GM18517 (cell line): ENCODE results near the gene ANKS3.

Source experiments
- ATAC-seq: cut with Tn5 transposase; IDR thresholded peaks from one replicate; pipeline ENCODE4 v1.9.1; 2021; ENCODE audit warnings: mild to moderate bottlenecking, moderate library complexity; ENCODE audit not compliant: unreplicated experiment

The ANKS3 gene

GRCh38 chr16:4674926-4675530 is 59.0 kb downstream of the ANKS3 start:
- ATAC-seq, result no peak

GRCh38 chr16:4673387-4674046 is 60.6 kb downstream of the ANKS3 start:
- no peak for ATAC-seq

- ATAC-seq, result no peak
These were observed 65.6 kb downstream of the ANKS3 start for GRCh38 chr16:4668313-4668960.

GRCh38 chr16:4667203-4667963 is 66.7 kb downstream of the ANKS3 start:
- ATAC-seq, result no peak

- no peak for ATAC-seq
These were observed 67.4 kb downstream of the ANKS3 start for GRCh38 chr16:4666537-4667202.

- no peak for ATAC-seq
These were observed 69.3 kb downstream of the ANKS3 start for GRCh38 chr16:4664538-4665418.

GRCh38 chr16:4663777-4664465 is 70.2 kb downstream of the ANKS3 start:
- ATAC-seq, result no peak

- no peak for ATAC-seq
These were observed 70.7 kb downstream of the ANKS3 start for GRCh38 chr16:4663465-4663776.

GRCh38 chr16:4661661-4662060 is 72.4 kb downstream of the ANKS3 start:
- no peak for ATAC-seq

GRCh38 chr16:4660454-4661007 is 73.5 kb downstream of the ANKS3 start:
- no peak for ATAC-seq

GRCh38 chr16:4659363-4660353 is 74.4 kb downstream of the ANKS3 start:
- ATAC-seq, result no peak

GRCh38 chr16:4656695-4657686 is 77.1 kb downstream of the ANKS3 start:
- no peak for ATAC-seq

- no peak for ATAC-seq
These were observed 77.8 kb downstream of the ANKS3 start for GRCh38 chr16:4656221-4656620.

GRCh38 chr16:4655801-4656200 is 78.3 kb downstream of the ANKS3 start:
- ATAC-seq, result no peak

GRCh38 chr16:4654964-4655590 is 79.0 kb downstream of the ANKS3 start:
- no peak for ATAC-seq
